Testis (tissue), 3 donors: ENCODE data around the gene GMEB2. TPM values are rescaled to one million over a fixed set of nuclear protein-coding genes. Genes with fewer than 3 reads are reported as not detected.

ENCODE experiments used
- DNase-seq: peaks from one replicate; pipeline ENCODE4 v3.0.0-alpha.2; 2019
- H3K27ac ChIP-seq, 2 donors: fragments of 200-600 bp; sonication (generic); one replicate each; pipeline ENCODE4 v1.5.1; 2019
- H3K27me3 ChIP-seq: fragments of 200-600 bp; sonication (generic); one replicate; pipeline ENCODE4 v1.5.1; 2019
- H3K36me3 ChIP-seq: fragments of 200-600 bp; sonication (generic); one replicate; pipeline ENCODE4 v1.5.1; 2017; ENCODE audit warnings: low read depth; ENCODE audit errors: missing control alignments
- H3K4me1 ChIP-seq: fragments of 200-600 bp; sonication (generic); one replicate; pipeline ENCODE4 v1.5.1; 2019
- H3K4me3 ChIP-seq, 2 donors: fragments of 200-600 bp; sonication (generic); one replicate each; pipeline ENCODE4 v1.5.1; 2017 to 2019
- H3K9me3 ChIP-seq: fragments of 200-600 bp; sonication (generic); one replicate; pipeline ENCODE4 v1.5.1; 2017
- POLR2A ChIP-seq: fragments of 450-650 bp; IDR thresholded peaks from one replicate; pipeline ENCODE4 v1.6.1; 2017; ENCODE audit warnings: antibody characterized with exemption, mild to moderate bottlenecking, moderate library complexity
- WGBS, 2 donors: methylation state at CpG; one replicate each; pipeline ENCODE4 v1.1.5; 2018; 5-methylcytosine and 5-hydroxymethylcytosine counted together
- intact Hi-C: fragments of 100-400 bp; cut with DNase I; formaldehyde crosslinking; loops from one replicate; pipeline ENCODE4 v1.15.1; 2023; ENCODE audit warnings: low total_unique reads
- polyA plus RNA-seq: library from polyadenylated mRNA; stranded (reverse); fragments of 350-450 nt; fragmentation: Illumina TruSeq; extraction: RNeasy Lipid Tissue Mini Kit (QIAGEN cat#74804); gene quantifications from one replicate; pipeline ENCODE4 v1.2.3, GENCODE V29; 2014; ENCODE audit warnings: low read depth, low replicate concordance; ENCODE audit not compliant: insufficient read depth
- total RNA-seq, 2 donors: library from RNA; depleted of rRNA; stranded (reverse); fragments of >200 nt; gene quantifications; one replicate each; pipeline ENCODE4 v1.2.3, GENCODE V29; 2016
- TF ChIP-seq, protein P1 (sequence below), 3 experiments: fragments of 450-650 bp in 2 of 3; fragments of 200-600 bp in 1 of 3; sonication (generic) in 1 of 3; IDR thresholded peaks; one replicate each; pipeline ENCODE4 v1.5.1; 2016 to 2019; ENCODE audit warnings: antibody characterized with exemption in 3 of 3, mild to moderate bottlenecking in 2 of 3, moderate library complexity in 1 of 3

The GMEB2 gene
- total and polyA plus RNA-seq, 3 donors from 2014 or later, result 20.3 to 33.1 (median 31.0) TPM

DNA sequence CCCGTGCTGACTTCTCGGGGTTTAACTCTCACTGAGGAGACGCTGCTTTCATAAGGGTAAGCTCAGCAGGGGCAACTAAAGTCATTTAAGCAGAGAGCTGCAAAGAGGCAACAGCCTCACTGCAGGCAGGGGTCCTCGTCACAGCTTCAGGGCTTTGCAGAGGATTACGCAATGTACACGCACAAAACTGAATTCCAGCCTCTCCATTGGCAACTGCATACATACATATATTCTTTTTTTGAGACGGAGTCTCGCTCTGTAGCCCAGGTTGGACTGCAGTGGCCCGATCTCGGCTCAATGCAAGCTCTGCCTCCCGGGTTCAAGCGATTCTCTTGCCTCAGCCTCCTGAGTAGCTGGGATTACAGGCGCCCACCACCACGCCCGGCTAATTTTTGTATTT lies 2.4 kb downstream of the GMEB2 start:
- whole genome bisulfite sequencing, 2 donors, result 84 to 89% methylated on average over 15 of the region's 15 CpGs
- no peak overlapping the region for H3K27ac ChIP-seq

DNA sequence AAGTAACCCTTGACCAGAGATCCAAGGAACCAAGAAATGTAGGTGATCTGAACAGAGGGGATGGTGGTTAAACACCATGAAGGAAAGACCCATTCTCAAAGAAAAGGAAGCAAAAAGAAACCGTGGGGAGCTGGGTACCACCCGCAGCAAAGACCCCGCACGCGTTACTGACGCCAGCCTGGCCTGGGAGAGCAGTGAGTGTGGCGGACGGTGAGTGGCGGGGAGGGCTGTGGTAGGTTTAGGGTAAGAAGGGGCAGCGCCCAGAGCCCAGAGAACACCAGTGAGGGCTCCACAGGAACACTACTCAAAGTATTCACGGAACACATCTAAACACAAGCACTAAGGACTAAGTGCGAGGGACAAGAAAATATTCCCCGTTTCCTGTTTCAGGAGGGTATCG lies 4.2 kb downstream of the GMEB2 start:
- TF ChIP-seq POLR2A, result no peak
- TF ChIP-seq, protein P1, sequence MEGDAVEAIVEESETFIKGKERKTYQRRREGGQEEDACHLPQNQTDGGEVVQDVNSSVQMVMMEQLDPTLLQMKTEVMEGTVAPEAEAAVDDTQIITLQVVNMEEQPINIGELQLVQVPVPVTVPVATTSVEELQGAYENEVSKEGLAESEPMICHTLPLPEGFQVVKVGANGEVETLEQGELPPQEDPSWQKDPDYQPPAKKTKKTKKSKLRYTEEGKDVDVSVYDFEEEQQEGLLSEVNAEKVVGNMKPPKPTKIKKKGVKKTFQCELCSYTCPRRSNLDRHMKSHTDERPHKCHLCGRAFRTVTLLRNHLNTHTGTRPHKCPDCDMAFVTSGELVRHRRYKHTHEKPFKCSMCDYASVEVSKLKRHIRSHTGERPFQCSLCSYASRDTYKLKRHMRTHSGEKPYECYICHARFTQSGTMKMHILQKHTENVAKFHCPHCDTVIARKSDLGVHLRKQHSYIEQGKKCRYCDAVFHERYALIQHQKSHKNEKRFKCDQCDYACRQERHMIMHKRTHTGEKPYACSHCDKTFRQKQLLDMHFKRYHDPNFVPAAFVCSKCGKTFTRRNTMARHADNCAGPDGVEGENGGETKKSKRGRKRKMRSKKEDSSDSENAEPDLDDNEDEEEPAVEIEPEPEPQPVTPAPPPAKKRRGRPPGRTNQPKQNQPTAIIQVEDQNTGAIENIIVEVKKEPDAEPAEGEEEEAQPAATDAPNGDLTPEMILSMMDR (IDR thresholded peaks at IDR 0.05), result no peak
- no peak overlapping the region for H3K4me3 ChIP-seq
- intact Hi-C loops, result no loop called here
- DNase-seq, result no peak
- H3K27me3 ChIP-seq, result no peaks in the 10 kb centered on the region
- WGBS, 2 donors, result 94 to 95% methylated on average over 14 of the region's 14 CpGs
- H3K4me1 ChIP-seq, result peaks cover 6% of the 10 kb centered on the region
- no peaks in the 10 kb centered on the region for H3K9me3 ChIP-seq
- H3K36me3 ChIP-seq, result no peaks in the 10 kb centered on the region
- H3K27ac ChIP-seq, result peak overlapping the region in 1 of 2 donors; percentile 64

More for the DNA sequence above, 2.4 kb downstream of the GMEB2 start:
- intact Hi-C loops, result no loop called here
- H3K9me3 ChIP-seq, result no peaks in the 10 kb centered on the region
- H3K36me3 ChIP-seq, result no peaks in the 10 kb centered on the region
- H3K4me1 ChIP-seq, result peaks cover 20% of the 10 kb centered on the region
- TF ChIP-seq POLR2A, result no peak
- TF ChIP-seq, protein P1 (IDR thresholded peaks at IDR 0.05), result no peak
- DNase-seq, result no peak
- no peaks in the 10 kb centered on the region for H3K27me3 ChIP-seq
- H3K4me3 ChIP-seq, result no peak overlapping the region

DNA sequence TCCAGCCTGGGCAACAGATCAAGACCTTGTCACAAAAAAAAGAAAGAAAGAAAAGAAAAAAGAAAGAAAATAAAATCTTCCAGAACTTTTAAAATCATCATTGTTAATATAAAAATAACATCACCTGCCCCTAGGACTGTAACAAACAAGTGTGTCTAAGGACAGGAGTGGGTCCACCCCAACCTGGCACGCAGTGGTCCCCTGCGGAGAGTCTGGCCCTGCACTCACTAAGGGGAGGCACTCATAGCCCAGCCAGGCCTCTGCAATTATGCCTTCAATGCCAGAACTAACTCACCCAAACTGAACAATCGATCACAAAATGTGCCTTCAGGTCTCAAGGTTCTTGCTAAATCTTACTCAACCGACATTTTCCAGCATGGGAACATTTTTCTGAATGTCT lies 4.8 kb downstream of the GMEB2 start:
- 72 to 73% methylated on average over 4 of the region's 4 CpGs for WGBS, 2 donors
- H3K36me3 ChIP-seq, result no peaks in the 10 kb centered on the region
- intact Hi-C loops, result no loop called here
- H3K4me1 ChIP-seq, result peaks cover 5% of the 10 kb centered on the region
- no peak overlapping the region for H3K4me3 ChIP-seq
- no peaks in the 10 kb centered on the region for H3K9me3 ChIP-seq
- DNase-seq, result no peak
- H3K27ac ChIP-seq, result peak overlapping the region in 1 of 2 donors; percentile 64
- H3K27me3 ChIP-seq, result no peaks in the 10 kb centered on the region
- TF ChIP-seq POLR2A, result no peak
- TF ChIP-seq, protein P1 (IDR thresholded peaks at IDR 0.05), result no peak

DNA sequence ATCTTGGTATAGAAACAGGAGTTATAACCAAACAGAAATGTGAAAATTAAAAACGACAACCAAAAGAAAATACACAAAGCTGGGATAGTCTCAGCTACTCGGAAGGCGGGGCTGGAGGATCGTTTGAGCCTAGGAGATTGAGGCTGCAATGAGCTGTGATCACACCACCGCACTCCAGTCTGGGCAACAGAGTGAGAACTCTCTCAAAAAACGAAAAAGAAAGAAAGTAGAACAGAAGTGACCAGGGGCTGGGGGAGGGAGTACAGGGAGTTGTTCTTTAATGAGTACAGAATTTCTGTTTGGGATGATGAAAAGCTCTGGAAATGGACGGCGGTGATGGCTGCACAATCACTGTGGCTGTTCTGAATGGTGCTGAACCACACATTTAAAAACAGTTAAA lies 5.9 kb downstream of the GMEB2 start:
- no peak for TF ChIP-seq POLR2A
- TF ChIP-seq, protein P1 (IDR thresholded peaks at IDR 0.05), result no peak
- Histone ChIP-seq H3K4me1 (peaks cover 5% of the 10 kb centered on the region), H3K4me3 (no peak overlapping the region), H3K27me3 (no peaks in the 10 kb centered on the region), H3K36me3 (no peaks in the 10 kb centered on the region), H3K27ac (no peak overlapping the region), H3K9me3 (no peaks in the 10 kb centered on the region)
- WGBS, 2 donors, result 80 to 87% methylated on average over 8 of the region's 8 CpGs
- intact Hi-C loops, result no loop called here
- DNase-seq, result no peak

DNA sequence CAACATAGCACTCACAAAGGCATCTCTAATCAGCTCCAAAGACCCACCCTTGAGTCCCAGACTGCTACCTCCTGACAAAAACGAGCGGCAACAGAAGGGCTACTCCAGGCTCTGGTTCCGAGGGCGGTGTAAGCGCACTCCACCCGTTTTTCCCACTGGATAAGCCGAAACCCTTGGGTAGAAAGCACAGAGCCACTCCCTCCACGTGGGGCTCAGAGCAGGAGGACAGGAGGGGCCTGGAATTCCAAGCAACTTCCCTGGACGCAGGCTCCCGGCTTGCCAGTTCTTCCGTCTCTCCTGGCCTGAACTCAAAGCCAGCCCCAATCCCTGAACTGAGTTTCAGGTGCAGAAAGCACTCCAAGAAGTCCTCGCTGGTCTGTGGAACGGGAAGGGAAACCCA lies 7.4 kb downstream of the GMEB2 start:
- DNase-seq, result no peak
- H3K4me3 ChIP-seq, result no peak overlapping the region
- no peaks in the 10 kb centered on the region for H3K36me3 ChIP-seq
- 76 to 83% methylated on average over 12 to 13 of the region's 13 CpGs for WGBS, 2 donors
- intact Hi-C loops, result no loop called here
- no peak for TF ChIP-seq POLR2A
- TF ChIP-seq, protein P1 (IDR thresholded peaks at IDR 0.05), result no peak
- no peaks in the 10 kb centered on the region for H3K4me1 ChIP-seq
- H3K9me3 ChIP-seq, result no peaks in the 10 kb centered on the region
- H3K27ac ChIP-seq, result no peak overlapping the region
- no peaks in the 10 kb centered on the region for H3K27me3 ChIP-seq
